GM21515 (cell line): ENCODE data around the gene MAD1L1.
A peak's percentile ranks its signal among the peaks of the same experiment; 100 is the strongest.

Source experiments
- ATAC-seq: cut with Tn5 transposase; IDR thresholded peaks from one replicate; pipeline ENCODE4 v1.9.1; 2021; ENCODE audit not compliant: unreplicated experiment

Gene MAD1L1

GRCh38 chr7:2120251-2120660, 112.5 kb downstream of the MAD1L1 start:
- no peak for ATAC-seq

- no peak for ATAC-seq
These were observed 114.0 kb downstream of the MAD1L1 start for GRCh38 chr7:2118630-2119190.

- no peak for ATAC-seq
These were observed 114.7 kb downstream of the MAD1L1 start for GRCh38 chr7:2118056-2118455.

- ATAC-seq: no peak
These were observed 115.1 kb downstream of the MAD1L1 start for GRCh38 chr7:2117646-2118045.

- no peak for ATAC-seq
These were observed 115.7 kb downstream of the MAD1L1 start for GRCh38 chr7:2116989-2117591.

GRCh38 chr7:2116448-2116810, 116.3 kb downstream of the MAD1L1 start:
- ATAC-seq: no peak

- no peak for ATAC-seq
These were observed 116.8 kb downstream of the MAD1L1 start for GRCh38 chr7:2115760-2116447.

GRCh38 chr7:2114926-2115759, 117.6 kb downstream of the MAD1L1 start:
- no peak for ATAC-seq

GRCh38 chr7:2114052-2114451, 118.7 kb downstream of the MAD1L1 start:
- ATAC-seq: no peak

- ATAC-seq: no peak
These were observed 120.2 kb downstream of the MAD1L1 start for GRCh38 chr7:2112261-2113198.

GRCh38 chr7:2111568-2111967, 121.2 kb downstream of the MAD1L1 start:
- no peak for ATAC-seq

GRCh38 chr7:2110610-2111396, 121.9 kb downstream of the MAD1L1 start:
- ATAC-seq: no peak

- ATAC-seq: peak; percentile 45
These were observed 122.7 kb downstream of the MAD1L1 start for GRCh38 chr7:2109936-2110609.

- ATAC-seq: no peak
These were observed 123.4 kb downstream of the MAD1L1 start for GRCh38 chr7:2109251-2109872.

GRCh38 chr7:2108501-2109250, 124.1 kb downstream of the MAD1L1 start:
- no peak for ATAC-seq

- ATAC-seq: no peak
These were observed 124.7 kb downstream of the MAD1L1 start for GRCh38 chr7:2108071-2108455.

GRCh38 chr7:2107386-2108070, 125.2 kb downstream of the MAD1L1 start:
- ATAC-seq: no peak

GRCh38 chr7:2106924-2107323, 125.8 kb downstream of the MAD1L1 start:
- ATAC-seq: no peak
